Measurements from ENCODE around the gene SLC16A9.

DNA sequence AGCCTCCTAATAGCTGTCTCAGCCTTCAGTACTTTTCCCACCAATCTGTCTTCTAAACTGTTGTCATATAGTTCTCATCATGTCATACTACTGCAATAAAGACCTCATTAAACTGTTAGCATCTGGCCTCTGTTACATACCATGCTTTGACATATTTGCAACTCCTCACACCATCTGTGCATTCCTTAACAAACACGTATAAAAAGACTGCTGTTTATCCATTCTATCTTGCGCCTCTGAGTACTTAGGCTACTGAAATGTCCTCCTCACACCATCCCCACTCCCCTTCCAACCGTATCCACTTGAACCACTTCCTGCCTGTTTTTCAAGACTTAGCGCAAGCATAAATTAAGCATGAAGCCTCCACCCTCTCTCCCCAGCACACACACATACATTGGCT is 41.6 kb downstream of the SLC16A9 start:
- TF ChIP-seq BHLHE40 (IDR thresholded peaks at IDR 0.05; ENCODE audit: borderline replicate concordance) (no peak), ZNF384 (IDR thresholded peaks at IDR 0.05) (no peak), L3MBTL2 (conservative IDR thresholded peaks at IDR 0.05) (no peak), HDGF (IDR thresholded peaks at IDR 0.05; ENCODE audit: borderline replicate concordance) (no peak), FOXK2 (IDR thresholded peaks at IDR 0.05) (no peak), SUZ12 (IDR thresholded peaks at IDR 0.05) (no peak)
- TF ChIP-seq, protein P1, sequence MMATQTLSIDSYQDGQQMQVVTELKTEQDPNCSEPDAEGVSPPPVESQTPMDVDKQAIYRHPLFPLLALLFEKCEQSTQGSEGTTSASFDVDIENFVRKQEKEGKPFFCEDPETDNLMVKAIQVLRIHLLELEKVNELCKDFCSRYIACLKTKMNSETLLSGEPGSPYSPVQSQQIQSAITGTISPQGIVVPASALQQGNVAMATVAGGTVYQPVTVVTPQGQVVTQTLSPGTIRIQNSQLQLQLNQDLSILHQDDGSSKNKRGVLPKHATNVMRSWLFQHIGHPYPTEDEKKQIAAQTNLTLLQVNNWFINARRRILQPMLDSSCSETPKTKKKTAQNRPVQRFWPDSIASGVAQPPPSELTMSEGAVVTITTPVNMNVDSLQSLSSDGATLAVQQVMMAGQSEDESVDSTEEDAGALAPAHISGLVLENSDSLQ (IDR thresholded peaks at IDR 0.05) = no peak

Measured in HEK293T (cell line).